Activated naive CD8-positive, alpha-beta T cell treated with anti-CD3 and anti-CD28 coated beads for 36 hours (primary cell): ENCODE results near the gene SLC12A3. TPM values are rescaled to one million over a fixed set of nuclear protein-coding genes. Genes with fewer than 3 reads are reported as not detected.
"Not testable (repeated sequence)": the region's sequence is repeated elsewhere in the genome, so short reads cannot be mapped to it uniquely, and the experiment has no call there.

Experiments
- DNase-seq: peaks from one replicate; pipeline ENCODE4 v3.0.0; 2021
- H3K27ac Mint-ChIP-seq: one replicate; pipeline ENCODE4 v1.8.0; 2022; ENCODE audit warnings: mild to moderate bottlenecking, moderate library complexity, mixed read lengths
- H3K27me3 Mint-ChIP-seq: one replicate; pipeline ENCODE4 v1.8.0; 2022; ENCODE audit warnings: mild to moderate bottlenecking, mixed read lengths
- H3K36me3 Mint-ChIP-seq: one replicate; pipeline ENCODE4 v1.8.0; 2021; ENCODE audit warnings: mild to moderate bottlenecking, mixed read lengths
- H3K4me1 Mint-ChIP-seq: one replicate; pipeline ENCODE4 v1.8.0; 2021; ENCODE audit warnings: mixed read lengths
- H3K4me3 Mint-ChIP-seq: one replicate; pipeline ENCODE4 v1.8.0; 2022; ENCODE audit warnings: mild to moderate bottlenecking, moderate library complexity, mixed read lengths
- H3K9me3 Mint-ChIP-seq: one replicate; pipeline ENCODE4 v1.8.0; 2022; ENCODE audit warnings: mixed read lengths
- total RNA-seq, 2 experiments: library from RNA; stranded (reverse); gene quantifications; one replicate each; pipeline ENCODE4 v1.2.3, GENCODE V29; 2021

Gene SLC12A3
- total RNA-seq, 2 experiments from 2014 or later = 0.04 TPM; not detected in 1

DNA sequence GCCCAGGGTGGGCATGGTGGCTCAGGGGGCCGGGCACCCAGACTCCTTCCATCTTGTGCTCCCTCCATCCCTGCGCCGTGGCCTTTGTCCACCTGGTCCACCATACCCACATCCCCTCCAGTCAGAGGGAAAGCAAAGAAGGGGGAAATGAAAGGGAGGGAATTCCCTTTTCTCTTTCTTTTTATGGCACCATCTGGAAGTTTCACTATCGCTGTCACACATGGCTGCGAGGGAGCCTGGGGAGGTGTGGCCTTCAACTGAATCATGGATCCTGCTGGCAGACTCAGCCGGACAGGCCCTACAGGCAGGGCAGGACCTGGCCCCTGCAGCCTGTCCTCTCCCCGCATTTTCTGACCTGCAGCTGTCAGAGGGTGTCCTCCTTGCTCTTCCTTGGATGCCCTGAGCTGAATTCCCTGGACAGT, 6.2 kb downstream of the SLC12A3 start:
- Mint-ChIP-seq H3K4me3 (no peak overlapping the region), H3K9me3 (no peaks in the 10 kb centered on the region), H3K27me3 (no peaks in the 10 kb centered on the region), H3K36me3 (no peaks in the 10 kb centered on the region), H3K27ac (no peak overlapping the region), H3K4me1 (peaks cover 12% of the 10 kb centered on the region)
- DNase-seq = no peak

GRCh38 chr16:56872863-56873391, 7.9 kb downstream of the SLC12A3 start:
- DNase-seq = no peak
- H3K36me3 Mint-ChIP-seq = no peaks in the 10 kb centered on the region
- no peak overlapping the region for H3K4me3 Mint-ChIP-seq
- H3K27ac Mint-ChIP-seq = no peak overlapping the region
- H3K4me1 Mint-ChIP-seq = peaks cover 5% of the 10 kb centered on the region
- no peaks in the 10 kb centered on the region for H3K9me3 Mint-ChIP-seq
- no peaks in the 10 kb centered on the region for H3K27me3 Mint-ChIP-seq

GRCh38 chr16:56874800-56875199, 9.8 kb downstream of the SLC12A3 start:
- Mint-ChIP-seq H3K27ac (no peak overlapping the region), H3K4me3 (no peak overlapping the region), H3K9me3 (no peaks in the 10 kb centered on the region), H3K27me3 (no peaks in the 10 kb centered on the region), H3K4me1 (peaks cover 5% of the 10 kb centered on the region), H3K36me3 (no peaks in the 10 kb centered on the region)
- no peak for DNase-seq

GRCh38 chr16:56876048-56876447, 11.0 kb downstream of the SLC12A3 start:
- Mint-ChIP-seq H3K4me3 (no peak overlapping the region), H3K4me1 (peaks cover 4% of the 10 kb centered on the region), H3K36me3 (no peaks in the 10 kb centered on the region), H3K27ac (no peak overlapping the region), H3K9me3 (no peaks in the 10 kb centered on the region), H3K27me3 (no peaks in the 10 kb centered on the region)
- DNase-seq = no peak

DNA sequence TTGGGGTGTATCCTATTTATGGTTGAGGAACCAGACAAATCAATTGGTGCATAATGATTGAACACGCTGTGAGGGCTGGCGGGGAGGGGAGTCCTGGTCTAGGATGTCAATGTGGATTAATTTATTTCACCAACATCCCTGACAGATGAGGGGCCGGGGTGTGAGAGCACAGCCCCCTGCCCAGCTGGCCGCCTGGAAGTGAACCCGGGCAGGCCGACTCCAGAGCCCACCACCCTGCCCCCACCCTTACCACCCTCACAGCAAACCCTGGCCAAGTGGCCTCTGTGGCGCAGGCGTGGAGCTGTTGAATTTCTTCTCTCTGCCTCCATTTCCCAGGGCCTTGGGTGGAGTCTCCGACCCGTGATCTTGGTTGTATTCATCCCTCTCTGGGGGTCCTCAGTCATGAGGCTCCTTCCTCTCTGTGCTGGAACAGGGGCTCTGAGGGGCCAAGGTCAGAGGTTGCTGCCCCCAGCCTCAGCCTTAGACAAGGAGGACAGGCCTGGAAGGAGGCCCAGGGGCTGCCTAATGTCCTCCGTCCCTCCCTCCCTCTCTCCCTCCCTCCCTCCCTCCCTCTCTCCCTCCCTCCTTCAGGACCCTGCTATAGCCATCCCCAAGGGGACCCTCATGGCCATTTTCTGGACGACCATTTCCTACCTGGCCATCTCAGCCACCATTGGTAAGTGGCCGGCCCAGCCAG, 12.6 kb downstream of the SLC12A3 start:
- Mint-ChIP-seq H3K27me3 (no peaks in the 10 kb centered on the region), H3K36me3 (no peaks in the 10 kb centered on the region), H3K9me3 (no peaks in the 10 kb centered on the region), H3K4me3 (no peak overlapping the region), H3K27ac (no peak overlapping the region), H3K4me1 (no peaks in the 10 kb centered on the region)
- DNase-seq = no peak

DNA sequence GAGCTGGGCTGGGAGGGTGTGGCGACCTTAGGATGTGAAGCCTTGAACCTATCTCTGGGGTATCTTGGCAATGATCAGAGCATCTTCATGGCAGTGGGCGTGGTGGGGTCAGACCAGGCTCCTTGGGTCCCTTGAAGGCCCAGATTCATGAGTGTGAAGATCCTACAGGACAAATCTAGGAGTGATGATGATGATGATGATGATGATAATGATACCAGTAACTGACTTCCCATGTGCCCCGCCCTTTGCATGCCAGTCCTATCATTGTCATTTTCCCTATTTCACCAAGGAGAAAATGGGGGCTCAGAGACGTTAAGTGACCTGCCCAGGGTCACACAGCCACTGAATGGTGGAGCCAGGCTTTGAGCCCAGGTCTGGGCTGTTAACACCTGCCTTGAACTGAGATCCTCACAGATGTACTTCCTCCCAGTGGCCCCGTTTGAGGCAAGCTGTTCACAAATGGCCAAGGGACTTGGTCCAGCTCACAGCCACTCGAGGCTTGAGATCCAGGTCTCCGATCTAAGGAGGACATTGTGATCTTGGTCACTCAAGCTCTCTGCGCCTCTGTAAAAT, 13.4 kb downstream of the SLC12A3 start:
- Mint-ChIP-seq H3K27ac (no peak overlapping the region), H3K36me3 (no peaks in the 10 kb centered on the region), H3K4me1 (no peaks in the 10 kb centered on the region), H3K4me3 (no peak overlapping the region), H3K27me3 (no peaks in the 10 kb centered on the region), H3K9me3 (no peaks in the 10 kb centered on the region)
- no peak for DNase-seq

GRCh38 chr16:56879276-56879675, 14.3 kb downstream of the SLC12A3 start:
- no peak overlapping the region for H3K4me3 Mint-ChIP-seq
- no peaks in the 10 kb centered on the region for H3K4me1 Mint-ChIP-seq
- no peak for DNase-seq
- no peaks in the 10 kb centered on the region for H3K9me3 Mint-ChIP-seq
- H3K27ac Mint-ChIP-seq = no peak overlapping the region
- no peaks in the 10 kb centered on the region for H3K36me3 Mint-ChIP-seq
- no peaks in the 10 kb centered on the region for H3K27me3 Mint-ChIP-seq

DNA sequence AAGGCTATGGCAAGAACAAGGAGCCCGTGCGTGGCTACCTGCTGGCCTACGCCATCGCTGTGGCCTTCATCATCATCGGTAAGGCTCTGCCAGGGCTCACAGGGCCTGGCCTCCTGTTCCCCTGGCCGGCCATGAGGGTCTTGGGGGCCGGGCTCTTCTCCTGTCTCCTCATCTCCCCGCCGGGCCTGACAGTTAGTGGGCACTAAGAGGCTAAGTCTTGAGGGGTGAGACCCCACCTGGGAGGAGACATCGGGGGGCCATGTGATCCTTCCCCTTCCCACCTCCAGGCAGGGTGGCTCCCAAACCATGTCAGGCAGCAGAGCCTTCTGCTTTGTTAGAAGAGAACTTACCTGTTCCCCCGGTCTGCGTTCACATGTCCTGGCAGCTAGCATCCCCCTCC, 15.2 kb downstream of the SLC12A3 start:
- H3K36me3 Mint-ChIP-seq = no peaks in the 10 kb centered on the region

DNA sequence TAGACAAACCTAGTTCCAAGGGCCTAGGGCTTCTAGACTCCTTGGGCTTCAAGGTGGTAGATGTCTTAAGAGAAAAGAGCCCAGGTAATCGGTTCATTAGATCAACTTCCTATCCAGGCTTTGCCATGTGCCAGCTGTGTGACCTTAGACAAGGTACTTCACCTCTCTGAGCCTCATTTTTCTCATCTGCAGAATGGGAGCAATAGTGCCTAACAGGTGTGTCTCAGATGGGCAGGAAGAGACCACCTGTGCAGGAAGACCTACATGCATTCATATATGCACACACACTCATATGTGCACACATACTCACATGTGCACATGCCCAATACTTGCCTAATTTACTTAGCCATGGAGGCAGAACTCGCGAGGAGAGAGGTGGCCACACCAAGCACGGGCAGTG, 15.7 kb downstream of the SLC12A3 start:
- H3K27me3 Mint-ChIP-seq = no peaks in the 10 kb centered on the region
- no peaks in the 10 kb centered on the region for H3K4me1 Mint-ChIP-seq
- H3K36me3 Mint-ChIP-seq = no peaks in the 10 kb centered on the region
- no peak overlapping the region for H3K27ac Mint-ChIP-seq
- DNase-seq = no peak
- H3K4me3 Mint-ChIP-seq = no peak overlapping the region
- H3K9me3 Mint-ChIP-seq = no peaks in the 10 kb centered on the region

More for the DNA sequence above, 15.2 kb downstream of the SLC12A3 start:
- no peak overlapping the region for H3K27ac Mint-ChIP-seq
- no peak overlapping the region for H3K4me3 Mint-ChIP-seq
- DNase-seq = no peak
- no peaks in the 10 kb centered on the region for H3K9me3 Mint-ChIP-seq
- H3K4me1 Mint-ChIP-seq = no peaks in the 10 kb centered on the region
- H3K27me3 Mint-ChIP-seq = no peaks in the 10 kb centered on the region

DNA sequence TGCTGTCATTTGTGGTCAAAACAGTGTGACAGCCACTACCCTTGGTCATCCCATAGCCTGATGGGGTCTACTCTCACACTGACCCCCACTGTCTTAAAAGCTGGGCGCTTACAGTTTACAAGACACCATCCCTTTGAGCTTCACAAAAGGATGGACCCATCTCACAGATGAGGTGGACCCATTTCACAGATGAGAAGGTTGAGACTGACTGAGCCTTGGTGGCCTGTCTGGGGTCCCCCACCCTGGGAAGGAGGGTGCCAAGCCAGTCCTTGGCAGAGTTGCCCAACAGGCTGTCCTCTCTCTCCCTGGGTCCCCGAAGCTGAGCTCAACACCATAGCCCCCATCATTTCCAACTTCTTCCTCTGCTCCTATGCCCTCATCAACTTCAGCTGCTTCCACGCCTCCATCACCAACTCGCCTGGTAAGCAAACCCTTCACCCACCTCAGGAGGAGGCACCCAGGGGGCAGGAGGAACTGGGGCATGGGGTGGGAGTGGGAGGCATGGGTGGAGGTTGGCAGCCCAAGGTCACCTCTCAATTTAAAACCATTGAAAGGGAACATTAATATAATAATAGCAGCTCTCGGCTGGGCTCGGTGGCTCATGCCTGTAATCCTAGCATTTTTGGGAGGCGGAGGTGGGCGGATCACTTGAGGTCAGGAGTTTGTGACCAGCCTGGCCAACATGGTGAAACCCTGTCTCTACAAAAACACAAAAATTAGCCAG, 17.2 kb downstream of the SLC12A3 start:
- DNase-seq = no peak
- Mint-ChIP-seq H3K27ac (no peak overlapping the region), H3K36me3 (no peaks in the 10 kb centered on the region), H3K4me1 (no peaks in the 10 kb centered on the region), H3K27me3 (no peaks in the 10 kb centered on the region), H3K9me3 (no peaks in the 10 kb centered on the region), H3K4me3 (no peak overlapping the region)

DNA sequence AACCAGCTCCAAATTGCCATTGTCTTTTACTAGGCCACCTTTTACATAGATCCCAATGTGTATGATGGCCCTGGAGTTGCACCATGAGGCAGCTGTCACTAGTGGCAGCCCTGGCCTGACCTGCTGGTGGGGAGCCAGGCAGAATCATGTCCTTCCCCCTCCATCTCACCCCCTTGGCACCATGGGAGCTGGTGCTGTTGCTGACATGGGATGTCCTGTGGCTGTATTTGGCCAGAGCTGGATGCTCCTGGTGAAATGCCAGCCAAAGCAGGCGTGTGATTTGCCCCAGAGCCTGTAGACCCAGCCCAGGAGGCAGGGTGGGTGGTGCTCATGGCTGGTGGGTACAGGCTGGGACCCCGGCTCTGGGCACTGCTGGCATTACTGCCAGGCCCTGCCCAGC, 18.6 kb downstream of the SLC12A3 start:
- H3K4me3 Mint-ChIP-seq = no peak overlapping the region
- no peaks in the 10 kb centered on the region for H3K27me3 Mint-ChIP-seq
- no peaks in the 10 kb centered on the region for H3K36me3 Mint-ChIP-seq
- H3K9me3 Mint-ChIP-seq = no peaks in the 10 kb centered on the region
- no peak overlapping the region for H3K27ac Mint-ChIP-seq
- no peaks in the 10 kb centered on the region for H3K4me1 Mint-ChIP-seq
- DNase-seq = no peak

- H3K4me1 Mint-ChIP-seq = no peaks in the 10 kb centered on the region
- no peaks in the 10 kb centered on the region for H3K9me3 Mint-ChIP-seq
- H3K4me3 Mint-ChIP-seq = no peak overlapping the region
- no peaks in the 10 kb centered on the region for H3K27me3 Mint-ChIP-seq
- no peaks in the 10 kb centered on the region for H3K36me3 Mint-ChIP-seq
- no peak for DNase-seq
- no peak overlapping the region for H3K27ac Mint-ChIP-seq
Observed at GRCh38 chr16:56884026-56884582, 19.1 kb downstream of the SLC12A3 start.

DNA sequence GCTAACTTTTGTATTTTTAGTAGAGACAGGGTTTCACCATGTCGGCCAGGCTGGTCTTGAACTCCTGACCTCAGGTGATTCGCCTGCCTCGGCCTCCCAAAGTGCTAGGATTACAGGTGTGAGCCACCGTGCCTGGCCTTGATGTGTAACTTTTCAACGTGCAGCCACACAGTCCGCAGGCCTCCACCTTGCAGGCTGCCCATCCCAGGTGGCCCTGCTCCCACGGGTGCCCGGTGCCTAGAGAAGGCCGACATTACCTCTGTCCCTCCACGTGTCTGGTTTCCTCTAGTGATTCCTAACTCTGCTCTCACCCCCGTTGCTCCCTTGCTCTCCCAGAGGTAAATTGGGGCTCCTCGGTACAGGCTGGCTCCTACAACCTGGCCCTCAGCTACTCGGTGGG, 19.9 kb downstream of the SLC12A3 start:
- not testable (repeated sequence) for H3K27ac Mint-ChIP-seq, H3K9me3 Mint-ChIP-seq, H3K27me3 Mint-ChIP-seq, DNase-seq, H3K4me3 Mint-ChIP-seq, H3K36me3 Mint-ChIP-seq, H3K4me1 Mint-ChIP-seq

- H3K36me3 Mint-ChIP-seq = no peaks in the 10 kb centered on the region
- H3K4me1 Mint-ChIP-seq = no peaks in the 10 kb centered on the region
- no peak overlapping the region for H3K4me3 Mint-ChIP-seq
- no peak for DNase-seq
- H3K27ac Mint-ChIP-seq = no peak overlapping the region
- H3K27me3 Mint-ChIP-seq = no peaks in the 10 kb centered on the region
- no peaks in the 10 kb centered on the region for H3K9me3 Mint-ChIP-seq
Observed at GRCh38 chr16:56885446-56886162, 20.6 kb downstream of the SLC12A3 start.

GRCh38 chr16:56886296-56886695, 21.3 kb downstream of the SLC12A3 start:
- no peak for DNase-seq
- Mint-ChIP-seq H3K36me3 (no peaks in the 10 kb centered on the region), H3K4me1 (no peaks in the 10 kb centered on the region), H3K27me3 (no peaks in the 10 kb centered on the region), H3K27ac (no peak overlapping the region), H3K9me3 (no peaks in the 10 kb centered on the region), H3K4me3 (no peak overlapping the region)
